Adipocyte (in vitro differentiated cells): ENCODE results near the gene EPB41L1.

Experiments used
- DNase-seq: peaks from one replicate; pipeline ENCODE4 v3.0.0-alpha.2; 2015; ENCODE audit warnings: low read depth
- H3K27me3 ChIP-seq: replicated peaks from 2 replicates; pipeline ENCODE4 v1.7.0; 2013; ENCODE audit warnings: mild to moderate bottlenecking, low read length, moderate library complexity; ENCODE audit not compliant: control insufficient read depth, insufficient read depth
- H3K36me3 ChIP-seq: 2 replicates; pipeline ENCODE4 v1.7.0; 2013; ENCODE audit warnings: low read length, mild to moderate bottlenecking, moderate library complexity; ENCODE audit not compliant: control insufficient read depth, insufficient read depth, severe bottlenecking
- H3K4me1 ChIP-seq: 2 replicates; pipeline ENCODE4 v1.7.0; 2013; ENCODE audit warnings: mild to moderate bottlenecking, low read length, moderate library complexity; ENCODE audit not compliant: control insufficient read depth, insufficient read depth
- H3K4me3 ChIP-seq: 2 replicates; pipeline ENCODE4 v1.7.0; 2013; ENCODE audit warnings: mild to moderate bottlenecking, low read length, moderate library complexity
- H3K9ac ChIP-seq: 2 replicates; pipeline ENCODE4 v1.7.0; 2013; ENCODE audit warnings: mild to moderate bottlenecking, low read length, moderate library complexity
- H3K9me3 ChIP-seq: 2 replicates; pipeline ENCODE4 v1.7.0; 2013; ENCODE audit warnings: mild to moderate bottlenecking, low read length, moderate library complexity; ENCODE audit not compliant: control insufficient read depth

Gene EPB41L1

DNA sequence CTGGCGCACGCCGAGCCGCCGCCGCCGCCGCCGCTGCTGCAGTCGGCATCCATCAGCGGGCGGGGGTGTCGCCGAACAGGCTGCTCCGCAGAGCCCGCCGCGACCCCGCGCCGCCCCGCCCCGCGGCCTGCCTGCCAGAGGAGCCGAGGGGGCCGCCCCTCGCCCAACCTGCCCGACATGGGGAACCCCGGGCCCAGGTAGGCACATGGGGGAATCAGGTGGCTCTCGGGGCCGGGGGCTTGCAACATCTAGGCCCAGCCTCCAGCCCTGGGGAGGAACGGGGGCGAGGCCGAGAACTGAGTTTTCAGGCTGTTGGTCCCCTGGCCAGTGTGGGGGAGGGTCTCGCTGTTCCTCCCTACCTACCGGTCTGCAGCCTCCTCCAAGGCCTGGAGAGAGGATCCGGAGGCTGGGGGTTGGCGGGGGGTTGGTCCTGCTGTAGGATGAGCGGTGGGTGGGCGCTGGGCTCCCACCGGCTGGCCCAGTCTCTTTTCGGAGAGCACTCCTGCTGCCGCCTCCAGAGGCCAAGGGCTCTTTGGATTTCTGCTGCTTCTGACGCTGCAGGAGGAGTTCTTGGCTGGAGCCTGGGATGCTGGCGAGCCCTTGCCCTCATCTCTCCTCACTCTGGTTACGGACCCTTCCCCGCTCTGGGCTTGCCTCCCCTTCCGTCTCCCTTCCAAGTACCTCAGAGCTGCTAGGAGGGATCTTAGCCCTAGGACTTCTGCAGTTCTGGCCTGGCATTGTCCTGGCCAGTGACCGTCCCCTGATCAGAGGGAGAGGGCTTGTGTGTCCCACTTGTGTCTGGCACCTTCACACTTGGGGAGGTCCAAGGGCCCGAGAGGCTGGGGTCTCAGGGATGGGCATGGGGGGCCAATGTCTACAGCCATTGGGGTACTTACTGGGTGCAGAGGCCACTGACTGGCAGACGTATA, at the start of gene EPB41L1:
TSS of gene EPB41L1 (plus strand) at position 41 of the 929 bp plus-strand sequence. CDS start 19,038 bp downstream, outside the sequence.
- peak; percentile 57 for DNase-seq
- peaks cover 28% of the 10 kb centered on the region for H3K4me1 ChIP-seq
- no peaks in the 10 kb centered on the region for H3K9me3 ChIP-seq
- H3K27me3 ChIP-seq, result no peaks in the 10 kb centered on the region
- peak within 1 kb of the TSS; percentile 83 for H3K4me3 ChIP-seq
- no peaks in the 10 kb centered on the region for H3K36me3 ChIP-seq
- H3K9ac ChIP-seq, result peak within 1 kb of the TSS; percentile 86

- H3K9me3 ChIP-seq, result no peaks in the 10 kb centered on the region
Observed at GRCh38 chr20:36104856-36105255, 49.7 kb upstream of the EPB41L1 start.

GRCh38 chr20:36105711-36106226, 48.8 kb upstream of the EPB41L1 start:
- H3K9me3 ChIP-seq, result no peaks in the 10 kb centered on the region
- no peak overlapping the region for H3K4me3 ChIP-seq
- H3K4me1 ChIP-seq, result peaks cover 29% of the 10 kb centered on the region
- H3K9ac ChIP-seq, result no peak overlapping the region
- no peaks in the 10 kb centered on the region for H3K27me3 ChIP-seq
- no peaks in the 10 kb centered on the region for H3K36me3 ChIP-seq
- DNase-seq, result no peak

More at GRCh38 chr20:36104856-36105255, 49.7 kb upstream of the EPB41L1 start:
- H3K9ac ChIP-seq, result no peak overlapping the region
- no peaks in the 10 kb centered on the region for H3K27me3 ChIP-seq
- no peaks in the 10 kb centered on the region for H3K36me3 ChIP-seq
- no peak overlapping the region for H3K4me3 ChIP-seq
- no peak for DNase-seq
- peaks cover 29% of the 10 kb centered on the region for H3K4me1 ChIP-seq

GRCh38 chr20:36106606-36107005, 47.9 kb upstream of the EPB41L1 start:
- Histone ChIP-seq H3K9me3 (no peaks in the 10 kb centered on the region), H3K4me1 (peaks cover 29% of the 10 kb centered on the region), H3K9ac (no peak overlapping the region), H3K27me3 (no peaks in the 10 kb centered on the region), H3K4me3 (no peak overlapping the region), H3K36me3 (no peaks in the 10 kb centered on the region)
- DNase-seq, result no peak

- Histone ChIP-seq H3K36me3 (no peaks in the 10 kb centered on the region), H3K27me3 (no peaks in the 10 kb centered on the region), H3K4me1 (peaks cover 24% of the 10 kb centered on the region), H3K9ac (no peak overlapping the region), H3K9me3 (no peaks in the 10 kb centered on the region), H3K4me3 (no peak overlapping the region)
- DNase-seq, result no peak
Observed at GRCh38 chr20:36107881-36108280, 46.7 kb upstream of the EPB41L1 start.

DNA sequence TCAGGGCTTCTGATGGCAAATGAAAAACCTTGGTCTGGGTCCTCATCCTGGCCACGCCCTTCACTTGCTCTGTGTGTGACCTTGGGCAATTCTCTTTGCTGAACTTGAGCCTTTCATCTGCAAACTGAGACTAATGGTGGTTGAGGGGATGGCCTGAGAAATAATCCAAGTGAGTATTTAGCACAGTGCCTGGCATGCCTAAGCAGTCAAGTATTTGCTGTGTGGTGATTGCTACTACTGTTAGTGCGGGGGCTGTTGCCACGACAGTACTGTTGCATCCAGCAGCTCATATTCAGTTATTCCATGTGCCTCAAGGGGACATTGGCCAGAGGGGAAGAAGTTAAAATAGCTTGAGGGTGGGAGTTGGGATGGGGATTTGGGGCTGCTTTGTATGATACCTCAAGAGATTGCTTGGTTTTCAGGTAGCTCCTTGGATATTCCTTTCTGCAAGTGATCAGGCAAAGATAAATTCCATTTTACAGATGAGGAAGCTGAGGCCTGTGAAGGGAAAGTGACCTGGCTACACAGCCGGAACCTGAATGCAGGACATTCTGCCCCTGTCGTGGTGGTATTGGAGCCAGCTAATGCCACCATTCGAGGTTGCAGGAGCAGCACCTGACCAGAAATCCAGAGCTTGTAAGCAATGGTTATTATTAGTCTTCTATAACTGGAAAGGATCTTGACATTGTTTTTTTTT, 45.1 kb upstream of the EPB41L1 start:
- H3K4me1 ChIP-seq, result peaks cover 20% of the 10 kb centered on the region
- H3K27me3 ChIP-seq, result no peaks in the 10 kb centered on the region
- no peak for DNase-seq
- no peak overlapping the region for H3K9ac ChIP-seq
- no peaks in the 10 kb centered on the region for H3K9me3 ChIP-seq
- H3K36me3 ChIP-seq, result no peaks in the 10 kb centered on the region
- H3K4me3 ChIP-seq, result no peak overlapping the region

GRCh38 chr20:36110994-36111393, 43.5 kb upstream of the EPB41L1 start:
- no peak for DNase-seq

GRCh38 chr20:36112112-36112511, 42.4 kb upstream of the EPB41L1 start:
- no peak overlapping the region for H3K4me3 ChIP-seq
- DNase-seq, result no peak
- H3K27me3 ChIP-seq, result no peaks in the 10 kb centered on the region
- no peak overlapping the region for H3K9ac ChIP-seq
- H3K36me3 ChIP-seq, result no peaks in the 10 kb centered on the region
- H3K9me3 ChIP-seq, result no peaks in the 10 kb centered on the region
- peaks cover 40% of the 10 kb centered on the region for H3K4me1 ChIP-seq

More at GRCh38 chr20:36110994-36111393, 43.5 kb upstream of the EPB41L1 start:
- Histone ChIP-seq H3K27me3 (no peaks in the 10 kb centered on the region), H3K9me3 (no peaks in the 10 kb centered on the region), H3K9ac (no peak overlapping the region), H3K4me3 (no peak overlapping the region), H3K36me3 (no peaks in the 10 kb centered on the region), H3K4me1 (peaks cover 28% of the 10 kb centered on the region)

DNA sequence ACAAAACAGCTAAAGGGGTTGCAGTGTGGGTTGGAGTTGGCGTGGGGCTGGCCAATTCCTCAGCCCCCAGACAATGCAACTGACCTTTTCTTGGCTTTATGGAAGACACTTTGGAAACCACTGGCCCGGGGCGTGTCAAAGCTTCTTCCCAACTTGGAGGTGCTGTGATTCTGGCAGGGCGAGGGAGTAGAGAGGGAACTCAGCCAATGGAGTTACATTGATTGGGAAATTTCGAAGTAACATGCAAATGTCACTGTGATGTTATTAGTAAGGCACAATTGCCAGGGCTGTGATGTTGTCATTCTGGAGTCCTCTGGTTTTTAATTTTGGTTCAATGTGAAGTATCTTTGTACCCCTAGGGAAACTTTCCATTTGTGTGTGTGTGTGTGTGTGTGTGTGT, 41.5 kb upstream of the EPB41L1 start:
- peaks cover 49% of the 10 kb centered on the region for H3K4me1 ChIP-seq
- no peak overlapping the region for H3K4me3 ChIP-seq
- no peaks in the 10 kb centered on the region for H3K9me3 ChIP-seq
- H3K27me3 ChIP-seq, result no peaks in the 10 kb centered on the region
- H3K9ac ChIP-seq, result no peak overlapping the region
- no peak for DNase-seq
- H3K36me3 ChIP-seq, result no peaks in the 10 kb centered on the region

GRCh38 chr20:36113566-36114250, 40.8 kb upstream of the EPB41L1 start:
- no peak for DNase-seq

GRCh38 chr20:36114707-36115106, 39.8 kb upstream of the EPB41L1 start:
- peaks cover 48% of the 10 kb centered on the region for H3K4me1 ChIP-seq
- no peaks in the 10 kb centered on the region for H3K36me3 ChIP-seq

More at GRCh38 chr20:36113566-36114250, 40.8 kb upstream of the EPB41L1 start:
- H3K36me3 ChIP-seq, result no peaks in the 10 kb centered on the region
- H3K9me3 ChIP-seq, result no peaks in the 10 kb centered on the region
- H3K4me1 ChIP-seq, result peaks cover 53% of the 10 kb centered on the region
- no peaks in the 10 kb centered on the region for H3K27me3 ChIP-seq
- no peak overlapping the region for H3K9ac ChIP-seq
- H3K4me3 ChIP-seq, result no peak overlapping the region

More at GRCh38 chr20:36114707-36115106, 39.8 kb upstream of the EPB41L1 start:
- Histone ChIP-seq H3K27me3 (no peaks in the 10 kb centered on the region), H3K9me3 (no peaks in the 10 kb centered on the region), H3K4me3 (no peak overlapping the region), H3K9ac (no peak overlapping the region)
- DNase-seq, result no peak
